ENCODE data around the gene DCTN1.

DCTN1 gene

GRCh38 chr2:74413001-74413698 is 33.0 kb upstream of the DCTN1 start:
- no peak for DNase-seq

- no peak for DNase-seq
Measured at GRCh38 chr2:74407682-74408081, 27.6 kb upstream of the DCTN1 start.

- DNase-seq: no peak
Measured at GRCh38 chr2:74406035-74406434, 25.9 kb upstream of the DCTN1 start.

- no peak for DNase-seq
Measured at GRCh38 chr2:74401891-74402290, 21.8 kb upstream of the DCTN1 start.

- DNase-seq: peak in 1 of 2 experiments; percentile 20
Measured at GRCh38 chr2:74399785-74400184, 19.7 kb upstream of the DCTN1 start.

- DNase-seq: no peak
Measured at GRCh38 chr2:74396149-74396548, 16.0 kb upstream of the DCTN1 start.

- DNase-seq: no peak
Measured at GRCh38 chr2:74393525-74393924, 13.4 kb upstream of the DCTN1 start.

GRCh38 chr2:74392449-74392743 is 12.3 kb upstream of the DCTN1 start:
- DNase-seq: no peak

- peak; percentile 86 to 93 for DNase-seq
Measured at GRCh38 chr2:74391580-74392448, 11.7 kb upstream of the DCTN1 start.

GRCh38 chr2:74391209-74391579 is 11.1 kb upstream of the DCTN1 start:
- no peak for DNase-seq

GRCh38 chr2:74390606-74391005 is 10.5 kb upstream of the DCTN1 start:
- no peak for DNase-seq

- DNase-seq: no peak
Measured at GRCh38 chr2:74387346-74387745, 7.2 kb upstream of the DCTN1 start.

GRCh38 chr2:74385396-74385795 is 5.3 kb upstream of the DCTN1 start:
- no peak for DNase-seq

- no peak for DNase-seq
Measured at GRCh38 chr2:74384051-74384450, 3.9 kb upstream of the DCTN1 start.

GRCh38 chr2:74383254-74383653 is 3.1 kb upstream of the DCTN1 start:
- DNase-seq: no peak

GRCh38 chr2:74381751-74382150 is 1.6 kb upstream of the DCTN1 start:
- no peak for DNase-seq

- DNase-seq: no peak
Measured at GRCh38 chr2:74378007-74378406, 2.1 kb downstream of the DCTN1 start.

GRCh38 chr2:74375838-74376237 is 4.3 kb downstream of the DCTN1 start:
- no peak for DNase-seq

- no peak for DNase-seq
Measured at GRCh38 chr2:74374509-74375205, 5.5 kb downstream of the DCTN1 start.

GRCh38 chr2:74373985-74374384 is 6.1 kb downstream of the DCTN1 start:
- DNase-seq: no peak

GRCh38 chr2:74373221-74373676 is 6.9 kb downstream of the DCTN1 start:
- no peak for DNase-seq

- DNase-seq: no peak
Measured at GRCh38 chr2:74372674-74373073, 7.4 kb downstream of the DCTN1 start.

GRCh38 chr2:74371421-74371820 is 8.7 kb downstream of the DCTN1 start:
- no peak for DNase-seq

GRCh38 chr2:74369976-74370375 is 10.1 kb downstream of the DCTN1 start:
- no peak for DNase-seq

All from NCI-H446 (cell line).